GM12873 (cell line): ENCODE data around the gene SP5.

ENCODE experiments used
- CTCF ChIP-seq: IDR thresholded peaks from 2 replicates; pipeline ENCODE4 v1.5.1; 2012; ENCODE audit warnings: low read depth, mild to moderate bottlenecking, moderate library complexity, low read length, control low read depth; ENCODE audit not compliant: insufficient read depth; ENCODE audit errors: missing control alignments

Gene SP5

GRCh38 chr2:170762760-170763159 lies 47.6 kb downstream of the SP5 start:
- TF ChIP-seq CTCF = no peak

GRCh38 chr2:170763232-170763631 lies 48.1 kb downstream of the SP5 start:
- TF ChIP-seq CTCF = no peak

- TF ChIP-seq CTCF = no peak
These were observed 49.7 kb downstream of the SP5 start for GRCh38 chr2:170764880-170765261.

GRCh38 chr2:170766693-170767092 lies 51.6 kb downstream of the SP5 start:
- no peak for TF ChIP-seq CTCF
